ENCODE data around the gene DDX25. TPM values are rescaled to one million over a fixed set of nuclear protein-coding genes. Genes with fewer than 3 reads are reported as not detected.

DDX25 gene
- total RNA-seq, 6 donors from 2014 or later, result 0.31 TPM; not detected in 5

DNA sequence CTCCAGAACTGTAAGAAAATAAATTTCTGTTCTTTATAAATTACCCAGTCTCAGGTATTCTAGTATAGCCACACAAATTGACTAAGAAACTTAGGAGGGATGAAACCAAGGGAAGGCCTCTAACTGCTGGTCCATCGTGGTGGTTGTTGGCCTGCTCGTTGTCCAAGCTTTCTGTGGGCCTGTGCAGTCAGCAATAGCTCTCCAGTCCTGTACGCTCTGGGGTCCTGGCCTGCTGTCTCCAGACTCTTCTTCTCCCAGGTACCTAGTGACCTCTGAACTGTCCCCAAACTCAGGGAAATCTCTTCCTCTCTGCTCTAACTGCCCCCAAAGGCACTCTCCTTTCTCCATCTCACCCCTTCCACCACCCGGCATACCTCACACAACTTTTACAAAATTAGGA, 35.8 kb downstream of the DDX25 start:
- TF ChIP-seq POLR2AphosphoS5 (IDR thresholded peaks at IDR 0.05) (no peak), POLR2A (IDR thresholded peaks at IDR 0.05) (no peak), CTCF (IDR thresholded peaks at IDR 0.05) (no peak), EP300 (IDR thresholded peaks at IDR 0.05) (no peak)
- no peak for DNase-seq

DNA sequence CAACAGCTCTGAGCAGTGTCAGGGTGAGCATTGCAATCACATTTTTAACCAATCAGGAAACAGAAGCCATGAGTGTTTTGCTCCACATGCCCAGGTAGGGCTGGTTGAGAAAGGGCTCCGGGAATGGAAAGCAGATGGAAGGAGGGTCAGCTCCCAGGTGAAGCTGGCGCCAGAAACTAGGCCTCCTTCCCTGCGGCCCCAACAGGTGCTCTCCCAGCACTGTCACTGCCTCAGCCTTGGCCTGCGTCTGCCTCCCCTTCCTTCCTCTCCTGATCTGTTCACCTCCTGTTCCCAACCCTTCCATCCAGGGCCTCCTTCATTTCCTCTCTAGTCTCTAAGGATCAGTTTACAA, 36.9 kb downstream of the DDX25 start:
- no peak overlapping the region for H3K27ac ChIP-seq
- no peaks in the 10 kb centered on the region for H3K27me3 ChIP-seq
- H3K9me3 ChIP-seq, result no peaks in the 10 kb centered on the region
- TF ChIP-seq EP300 (IDR thresholded peaks at IDR 0.05) (no peak), POLR2A (IDR thresholded peaks at IDR 0.05) (no peak), POLR2AphosphoS5 (IDR thresholded peaks at IDR 0.05) (no peak), CTCF (IDR thresholded peaks at IDR 0.05) (no peak)
- no peak overlapping the region for H3K4me3 ChIP-seq
- H3K4me1 ChIP-seq, result peaks cover 0 to 8% (median 0%) of the 10 kb centered on the region in 4 donors
- DNase-seq (no peak), ATAC-seq (ENCODE audit: low FRiP score in 2 of 2) (no peak)
- 80 to 86% methylated on average over 4 of the region's 4 CpGs for WGBS, 2 donors
- H3K36me3 ChIP-seq, result no peaks in the 10 kb centered on the region

More for the DNA sequence above, 35.8 kb downstream of the DDX25 start:
- Histone ChIP-seq H3K36me3 (no peaks in the 10 kb centered on the region), H3K27me3 (no peaks in the 10 kb centered on the region), H3K4me1 (peaks cover 0 to 8% (median 0%) of the 10 kb centered on the region in 4 donors), H3K9me3 (no peaks in the 10 kb centered on the region), H3K27ac (no peak overlapping the region), H3K4me3 (no peak overlapping the region)
- ATAC-seq (ENCODE audit: low FRiP score in 2 of 2), result no peak
- WGBS, 2 donors, result 95 to 97% methylated on average over 3 to 4 of the region's 4 CpGs

DNA sequence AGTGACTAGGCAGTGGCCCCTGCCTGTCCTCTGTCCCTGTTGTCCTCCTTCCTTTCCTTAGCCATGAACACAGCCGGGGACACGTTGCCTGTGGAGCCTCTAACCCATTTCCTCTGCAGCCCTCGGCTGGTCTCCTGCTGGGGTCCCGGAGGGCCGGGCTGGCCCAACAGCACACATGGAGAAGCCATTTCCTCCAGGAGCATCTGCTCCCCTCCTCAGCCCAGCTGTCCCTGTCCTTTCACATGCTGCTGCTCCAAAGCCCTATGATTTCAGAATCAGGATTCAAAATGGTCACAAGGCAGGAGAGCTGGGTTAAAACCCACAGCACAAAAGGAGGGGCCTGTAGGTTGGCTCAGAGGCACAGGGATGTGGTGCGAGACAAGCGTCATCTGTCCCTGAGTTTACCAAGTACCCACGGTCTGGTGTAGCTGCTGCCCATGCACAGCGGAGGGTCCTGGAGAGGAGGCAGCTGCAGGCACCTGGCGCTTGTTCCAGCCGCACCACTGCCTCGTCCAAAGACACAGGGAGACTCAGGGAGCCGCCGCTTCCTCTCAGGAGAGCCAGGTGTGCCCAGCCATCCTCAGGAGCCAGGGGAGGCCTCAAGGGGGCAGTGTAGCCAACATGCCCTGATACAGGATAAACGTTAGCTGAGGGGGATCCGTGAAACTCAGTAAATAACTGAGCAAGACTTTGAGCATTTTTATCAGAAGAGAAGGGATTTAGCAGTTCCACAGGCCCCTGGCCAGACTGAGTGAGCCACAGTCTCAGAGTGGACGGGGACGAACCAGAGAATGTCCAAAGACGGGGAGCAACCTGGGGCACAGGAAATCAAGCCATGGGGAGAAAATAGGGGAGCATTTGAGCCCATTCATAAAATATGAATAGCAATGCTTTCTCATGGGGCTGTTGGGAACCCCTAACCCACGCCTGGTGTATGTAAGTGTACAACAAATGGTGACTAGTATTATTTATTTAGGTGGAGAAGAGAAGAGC, 37.6 kb downstream of the DDX25 start:
- H3K4me3 ChIP-seq, result no peak overlapping the region
- 32 to 53% methylated on average over 15 to 20 of the region's 20 CpGs for WGBS, 2 donors
- peak; percentile 38 to 39 for ATAC-seq (ENCODE audit: low FRiP score in 2 of 2)
- no peaks in the 10 kb centered on the region for H3K36me3 ChIP-seq
- peak; percentile 25 to 55 (median 46) for TF ChIP-seq CTCF (IDR thresholded peaks at IDR 0.05)
- no peak for TF ChIP-seq POLR2A (IDR thresholded peaks at IDR 0.05)
- no peak overlapping the region for H3K27ac ChIP-seq
- no peaks in the 10 kb centered on the region for H3K27me3 ChIP-seq
- DNase-seq, result peak in 1 of 2 donors; percentile 56
- H3K9me3 ChIP-seq, result no peaks in the 10 kb centered on the region
- H3K4me1 ChIP-seq, result peaks cover 0 to 8% (median 0%) of the 10 kb centered on the region in 4 donors

DNA sequence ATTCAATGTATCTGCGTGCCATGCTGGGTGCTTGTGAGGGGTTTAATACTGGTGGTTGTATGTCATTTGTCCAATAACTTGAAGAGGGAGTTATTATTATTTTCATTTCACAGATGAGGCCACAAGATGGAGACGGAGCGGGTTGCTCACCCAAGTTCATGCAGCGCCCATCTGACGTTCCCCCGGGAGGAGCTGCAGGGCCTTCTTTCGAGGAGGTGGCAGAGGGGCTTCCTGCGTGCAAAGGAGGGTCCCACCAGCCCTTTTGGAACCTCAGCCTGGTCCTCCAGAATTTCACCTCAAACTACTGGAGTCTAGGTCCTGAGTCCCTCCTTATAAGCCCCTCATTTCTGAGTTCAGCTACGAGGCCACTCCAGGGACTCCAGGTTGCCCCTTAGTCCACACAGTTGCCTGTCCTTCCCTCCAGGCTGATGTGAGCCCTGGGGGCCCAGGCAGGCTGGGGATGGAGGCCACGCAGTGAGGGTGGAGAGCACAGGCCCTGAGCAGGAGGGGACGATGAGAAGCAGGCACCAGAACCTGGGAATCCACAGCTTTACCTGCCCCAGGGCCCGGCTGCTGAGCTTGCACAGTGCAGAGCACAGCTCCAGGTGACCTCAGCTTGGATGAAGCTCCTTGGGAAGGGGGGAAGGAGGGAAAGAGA, 38.6 kb downstream of the DDX25 start:
- 93 to 96% methylated on average over 9 to 12 of the region's 12 CpGs for WGBS, 2 donors
- H3K9me3 ChIP-seq, result no peaks in the 10 kb centered on the region
- no peak overlapping the region for H3K4me3 ChIP-seq
- H3K27me3 ChIP-seq, result no peaks in the 10 kb centered on the region
- no peak for ATAC-seq (ENCODE audit: low FRiP score in 2 of 2)
- TF ChIP-seq POLR2AphosphoS5 (IDR thresholded peaks at IDR 0.05) (no peak), CTCF (IDR thresholded peaks at IDR 0.05) (no peak), EP300 (IDR thresholded peaks at IDR 0.05) (no peak), POLR2A (IDR thresholded peaks at IDR 0.05) (no peak)
- no peaks in the 10 kb centered on the region for H3K36me3 ChIP-seq
- no peak for DNase-seq
- no peak overlapping the region for H3K27ac ChIP-seq
- H3K4me1 ChIP-seq, result peaks cover 0 to 8% (median 0%) of the 10 kb centered on the region in 4 donors
